HEK293 (cell line): ENCODE data around the gene TCAF1.
"Not testable (repeated sequence)": the region's sequence is repeated elsewhere in the genome, so short reads cannot be mapped to it uniquely, and the experiment has no call there.

Experiments used
- CTCF ChIP-seq: fragments of 450-650 bp; formaldehyde crosslinking; IDR thresholded peaks from 2 replicates; pipeline ENCODE4 v1.5.1; 2016; ENCODE audit warnings: missing biosample characterization, missing genetic modification characterization
- ELK4 ChIP-seq: IDR thresholded peaks from 2 replicates; pipeline ENCODE4 v1.6.1; 2011; ENCODE audit warnings: mild to moderate bottlenecking, low read depth, low read length, borderline replicate concordance
- PRDM4 ChIP-seq: fragments of 450-650 bp; formaldehyde crosslinking; IDR thresholded peaks from 2 replicates; pipeline ENCODE4 v1.5.1; 2017; ENCODE audit warnings: missing biosample characterization, missing genetic modification characterization
- REST ChIP-seq: fragments of 450-650 bp; formaldehyde crosslinking; IDR thresholded peaks from 2 replicates; pipeline ENCODE4 v1.5.1; 2016; ENCODE audit warnings: missing biosample characterization, missing genetic modification characterization
- ZBTB48 ChIP-seq: fragments of 450-650 bp; formaldehyde crosslinking; IDR thresholded peaks from 2 replicates; pipeline ENCODE4 v1.5.1; 2016; ENCODE audit warnings: missing biosample characterization, missing genetic modification characterization
- ZEB2 ChIP-seq: fragments of 450-650 bp; formaldehyde crosslinking; IDR thresholded peaks from 2 replicates; pipeline ENCODE4 v1.5.1; 2016; ENCODE audit warnings: missing biosample characterization, missing genetic modification characterization
- ZNF549 ChIP-seq: fragments of 450-650 bp; IDR thresholded peaks from 2 replicates; pipeline ENCODE4 v1.5.1; 2018; ENCODE audit warnings: missing biosample characterization, missing genetic modification characterization, mild to moderate bottlenecking, inconsistent platforms, moderate library complexity
- ZNF561 ChIP-seq: fragments of 450-650 bp; IDR thresholded peaks from 2 replicates; pipeline ENCODE4 v1.5.1; 2018; ENCODE audit warnings: missing biosample characterization, missing genetic modification characterization, borderline replicate concordance
- ZNF76 ChIP-seq: fragments of 450-650 bp; formaldehyde crosslinking; IDR thresholded peaks from 2 replicates; pipeline ENCODE4; 2016; ENCODE audit warnings: low read depth, missing biosample characterization, missing genetic modification characterization, borderline replicate concordance

- not testable (repeated sequence) for TF ChIP-seq CTCF (tag by site-specific recombination); ZNF549 (tag by site-specific recombination); PRDM4 (tag by site-specific recombination); REST (tag by site-specific recombination); ELK4; ZNF76 (tag by site-specific recombination); ZEB2 (tag by site-specific recombination); ZBTB48 (tag by site-specific recombination); ZNF561
These were observed 60.3 kb downstream of the TCAF1 start for GRCh38 chr7:143841696-143842095.
